Upper lobe of left lung (tissue), 4 donors: Measurements from ENCODE around the gene RPL5.

Experiments
- CTCF ChIP-seq, 6 experiments: fragments of 450-650 bp in 4 of 6; fragments of 200-600 bp in 2 of 6; sonication (generic) in 2 of 6; IDR thresholded peaks; one replicate each; pipeline ENCODE4 v1.5.1; 2016 to 2019; ENCODE audit warnings: antibody characterized with exemption in 6 of 6
- POLR2A ChIP-seq, 4 donors: fragments of 450-650 bp; IDR thresholded peaks; one replicate each; pipeline ENCODE4 v1.5.1; 2016 to 2017; ENCODE audit warnings: antibody characterized with exemption in 4 of 4, mild to moderate bottlenecking in 2 of 4
- POLR2AphosphoS5 ChIP-seq, 2 donors: sonication (generic); formaldehyde crosslinking; IDR thresholded peaks; one replicate each; pipeline ENCODE4 v1.5.1; 2017; ENCODE audit warnings: antibody characterized with exemption in 2 of 2

DNA sequence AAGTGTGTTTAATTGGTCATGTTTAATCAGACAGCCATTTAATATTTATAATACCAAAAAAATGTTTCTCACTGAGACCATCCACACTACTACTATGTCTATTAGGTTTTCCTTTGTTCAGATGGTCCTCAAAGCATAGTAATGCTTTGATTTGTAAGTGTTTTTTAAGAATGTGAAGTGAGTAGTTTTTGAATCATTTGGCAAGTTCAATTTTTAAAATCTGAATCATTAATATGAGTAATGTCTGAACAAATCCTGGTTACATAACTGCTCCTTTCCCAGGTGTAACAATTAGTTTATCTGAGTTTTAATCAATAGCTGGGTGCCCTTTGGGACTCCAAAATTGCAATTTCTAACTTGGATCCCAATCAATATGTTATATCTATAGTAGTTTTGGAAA is 23.5 kb upstream of the RPL5 start:
- TF ChIP-seq POLR2AphosphoS5 (IDR thresholded peaks at IDR 0.05) (no peak), POLR2A (IDR thresholded peaks at IDR 0.05) (no peak), CTCF (IDR thresholded peaks at IDR 0.05) (no peak)
